WTC11 (cell line): Measurements from ENCODE around the gene CYP2C9.

Source experiments
- ATF2 ChIP-seq: sonication (generic); formaldehyde crosslinking; IDR thresholded peaks from 2 replicates; pipeline ENCODE4 v1.8.1; 2022; ENCODE audit warnings: low read depth, missing genetic modification reagents, borderline replicate concordance
- CTCF ChIP-seq: fragments of 200-600 bp; IDR thresholded peaks from 2 replicates; pipeline ENCODE4 v1.8.0; 2022; ENCODE audit warnings: antibody characterized with exemption
- E2F1 ChIP-seq: sonication (generic); formaldehyde crosslinking; IDR thresholded peaks from 2 replicates; pipeline ENCODE4 v1.8.0; 2022; ENCODE audit warnings: mild to moderate bottlenecking, missing genetic modification reagents
- GABPB1 ChIP-seq: sonication (generic); formaldehyde crosslinking; IDR thresholded peaks from 2 replicates; pipeline ENCODE4 v1.8.1; 2023; ENCODE audit warnings: mild to moderate bottlenecking, missing genetic modification reagents
- JUN ChIP-seq: sonication (generic); formaldehyde crosslinking; IDR thresholded peaks from 2 replicates; pipeline ENCODE4 v1.8.0; 2023; ENCODE audit warnings: mild to moderate bottlenecking, missing genetic modification reagents
- MAX ChIP-seq: sonication (generic); formaldehyde crosslinking; IDR thresholded peaks from 2 replicates; pipeline ENCODE4 v1.8.0; 2022; ENCODE audit warnings: mild to moderate bottlenecking, missing genetic modification reagents
- NFYB ChIP-seq: sonication (generic); formaldehyde crosslinking; conservative IDR thresholded peaks from 2 replicates; pipeline ENCODE4 v1.8.0; 2022; ENCODE audit warnings: low read depth, missing genetic modification reagents
- TEAD1 ChIP-seq: sonication (generic); formaldehyde crosslinking; IDR thresholded peaks from 2 replicates; pipeline ENCODE4 v1.8.0; 2022; ENCODE audit warnings: mild to moderate bottlenecking, missing genetic modification reagents
- USF2 ChIP-seq: sonication (generic); formaldehyde crosslinking; IDR thresholded peaks from 2 replicates; pipeline ENCODE4 v1.8.1; 2023; ENCODE audit warnings: mild to moderate bottlenecking, missing genetic modification reagents, moderate library complexity
- ZNF423 ChIP-seq: fragments of 250-450 bp; sonication (Bioruptor Pico); IDR thresholded peaks from 2 replicates; pipeline ENCODE4 v2.1.2; 2022; ENCODE audit warnings: mild to moderate bottlenecking, moderate library complexity

GRCh38 chr10:95031656-95032055, 93.2 kb downstream of the CYP2C9 start:
- no peak for TF ChIP-seq CTCF
- no peak for TF ChIP-seq ATF2
- TF ChIP-seq MAX (CRISPR knock-in tag): no peak
- no peak for TF ChIP-seq GABPB1
- TF ChIP-seq NFYB (CRISPR knock-in tag): no peak
- TF ChIP-seq ZNF423: no peak
- TF ChIP-seq USF2: no peak
- TF ChIP-seq JUN: no peak
- TF ChIP-seq TEAD1 (CRISPR knock-in tag): no peak
- no peak for TF ChIP-seq E2F1 (CRISPR knock-in tag)
